Gastrocnemius medialis (tissue), 4 donors: ENCODE measurements around the gene BTRC.

ENCODE experiments used
- CTCF ChIP-seq, 5 experiments: fragments of 450-650 bp in 3 of 5; fragments of 200-600 bp in 2 of 5; sonication (generic) in 2 of 5; IDR thresholded peaks in 4 of 5; conservative IDR thresholded peaks in 1 of 5; 1 replicate in 4 of 5; 2 replicates in 1 of 5; pipeline ENCODE4 v1.5.1; 2016 to 2019; ENCODE audit warnings: antibody characterized with exemption in 5 of 5, mild to moderate bottlenecking in 3 of 5, moderate library complexity in 3 of 5
- POLR2A ChIP-seq, 2 donors: fragments of 450-650 bp; IDR thresholded peaks; one replicate each; pipeline ENCODE4 v1.6.1; 2017; ENCODE audit warnings: antibody characterized with exemption in 2 of 2, mild to moderate bottlenecking in 2 of 2, moderate library complexity in 2 of 2

- TF ChIP-seq POLR2A (IDR thresholded peaks at IDR 0.05), result no peak
- no peak for TF ChIP-seq CTCF (IDR thresholded peaks at IDR 0.05 in 4 of 5, conservative IDR thresholded peaks at IDR 0.05 in 1 of 5)
Observed at GRCh38 chr10:101562231-101562630, 208.3 kb downstream of the BTRC start.
